Measurements from ENCODE around the gene KDM3B. TPM values are rescaled to one million over a fixed set of nuclear protein-coding genes. Genes with fewer than 3 reads are reported as not detected.

The KDM3B gene, protein sequence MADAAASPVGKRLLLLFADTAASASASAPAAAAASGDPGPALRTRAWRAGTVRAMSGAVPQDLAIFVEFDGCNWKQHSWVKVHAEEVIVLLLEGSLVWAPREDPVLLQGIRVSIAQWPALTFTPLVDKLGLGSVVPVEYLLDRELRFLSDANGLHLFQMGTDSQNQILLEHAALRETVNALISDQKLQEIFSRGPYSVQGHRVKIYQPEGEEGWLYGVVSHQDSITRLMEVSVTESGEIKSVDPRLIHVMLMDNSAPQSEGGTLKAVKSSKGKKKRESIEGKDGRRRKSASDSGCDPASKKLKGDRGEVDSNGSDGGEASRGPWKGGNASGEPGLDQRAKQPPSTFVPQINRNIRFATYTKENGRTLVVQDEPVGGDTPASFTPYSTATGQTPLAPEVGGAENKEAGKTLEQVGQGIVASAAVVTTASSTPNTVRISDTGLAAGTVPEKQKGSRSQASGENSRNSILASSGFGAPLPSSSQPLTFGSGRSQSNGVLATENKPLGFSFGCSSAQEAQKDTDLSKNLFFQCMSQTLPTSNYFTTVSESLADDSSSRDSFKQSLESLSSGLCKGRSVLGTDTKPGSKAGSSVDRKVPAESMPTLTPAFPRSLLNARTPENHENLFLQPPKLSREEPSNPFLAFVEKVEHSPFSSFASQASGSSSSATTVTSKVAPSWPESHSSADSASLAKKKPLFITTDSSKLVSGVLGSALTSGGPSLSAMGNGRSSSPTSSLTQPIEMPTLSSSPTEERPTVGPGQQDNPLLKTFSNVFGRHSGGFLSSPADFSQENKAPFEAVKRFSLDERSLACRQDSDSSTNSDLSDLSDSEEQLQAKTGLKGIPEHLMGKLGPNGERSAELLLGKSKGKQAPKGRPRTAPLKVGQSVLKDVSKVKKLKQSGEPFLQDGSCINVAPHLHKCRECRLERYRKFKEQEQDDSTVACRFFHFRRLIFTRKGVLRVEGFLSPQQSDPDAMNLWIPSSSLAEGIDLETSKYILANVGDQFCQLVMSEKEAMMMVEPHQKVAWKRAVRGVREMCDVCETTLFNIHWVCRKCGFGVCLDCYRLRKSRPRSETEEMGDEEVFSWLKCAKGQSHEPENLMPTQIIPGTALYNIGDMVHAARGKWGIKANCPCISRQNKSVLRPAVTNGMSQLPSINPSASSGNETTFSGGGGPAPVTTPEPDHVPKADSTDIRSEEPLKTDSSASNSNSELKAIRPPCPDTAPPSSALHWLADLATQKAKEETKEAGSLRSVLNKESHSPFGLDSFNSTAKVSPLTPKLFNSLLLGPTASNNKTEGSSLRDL (N-terminal part only)
- 28.8 and 32.4 TPM in 2 replicates for total RNA-seq

GRCh38 chr5:138352071-138352721 is at the start of gene KDM3B:
TSS of gene KDM3B (plus strand) at chr5:138352685. CDS start at chr5:138352796, 111 bp downstream.

DNA sequence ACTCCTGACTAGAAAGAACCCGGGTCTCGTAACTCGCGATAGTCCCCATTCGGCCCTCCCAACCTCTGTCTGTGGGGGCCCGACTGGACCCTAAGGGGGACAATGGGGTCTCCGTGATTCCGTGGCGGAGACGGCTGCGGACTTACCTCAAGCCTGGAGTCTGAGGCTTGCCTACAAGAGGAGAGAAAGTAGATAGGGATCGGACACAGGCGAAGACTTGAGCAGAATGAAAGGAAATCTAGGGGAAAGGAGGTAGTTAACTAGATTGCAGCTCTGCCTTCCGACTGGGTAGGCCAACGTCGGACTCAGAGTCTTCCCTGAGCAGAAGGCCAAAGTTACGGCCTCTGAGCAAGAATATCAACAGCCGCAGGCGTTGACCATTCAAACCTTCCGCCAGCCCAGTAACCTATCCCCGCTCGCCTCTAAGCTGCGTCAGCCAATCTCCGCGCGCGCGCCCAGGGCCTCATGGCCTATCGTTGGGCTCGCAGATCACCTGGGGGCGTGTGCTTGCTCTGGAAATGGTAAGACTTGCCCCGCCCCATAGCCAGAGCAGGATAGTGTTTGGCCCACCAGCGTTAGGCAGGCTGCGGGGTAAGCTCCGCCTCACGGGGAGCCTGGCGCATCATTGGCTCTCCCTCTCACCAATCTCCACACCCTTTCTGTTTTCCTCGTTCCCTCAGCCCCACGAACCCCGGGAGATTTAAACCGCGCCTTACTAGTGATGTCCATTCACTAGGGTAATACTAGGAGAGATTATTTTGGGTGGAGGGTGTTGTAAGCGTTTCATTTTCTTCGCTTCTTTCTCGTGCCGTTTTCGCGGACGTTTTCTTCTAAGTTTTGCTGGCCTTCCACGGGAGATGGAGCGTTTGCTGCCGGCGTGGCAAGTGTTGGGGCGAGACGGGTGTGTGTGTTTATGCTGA is 20.8 kb upstream of the KDM3B start, which contains the start of gene CDC25C:
TSS of gene CDC25C (minus strand) at position 356 of the 920 bp plus-strand sequence. CDS start 624 bp downstream, outside the sequence.

GRCh38 chr5:138337685-138338410 is 14.6 kb upstream of the KDM3B start, which contains the start of gene FAM53C:
TSS of gene FAM53C (plus strand) at chr5:138338266. CDS start at chr5:138341336, 3,070 bp downstream.

GRCh38 chr5:138438724-138439476 is 86.4 kb downstream of the KDM3B start, which contains the start of gene REEP2:
TSS of gene REEP2 (plus strand) at chr5:138439057. CDS start at chr5:138439209, 152 bp downstream.

GRCh38 chr5:138465261-138466124 is 113.0 kb downstream of the KDM3B start, which contains the start of gene EGR1:
TSS of gene EGR1 (plus strand) at chr5:138465479. CDS start at chr5:138465762, 283 bp downstream.

Other genes starting within 250 kb of the KDM3B start
- 0.77 and 1.7 TPM in 2 replicates for gene NME5, start 213.3 kb upstream of the KDM3B start, total RNA-seq
- 25.7 and 36.0 TPM in 2 replicates for gene BRD8, start 174.1 kb upstream of the KDM3B start, total RNA-seq
- 8.7 and 86.5 TPM in 2 replicates for gene KIF20A, start 173.6 kb upstream of the KDM3B start, total RNA-seq
- 24.2 and 28.9 TPM in 2 replicates for gene CDC23, start 139.4 kb upstream of the KDM3B start, total RNA-seq
- not detected in 2 replicates for gene GFRA3, start 78.1 kb upstream of the KDM3B start, total RNA-seq
- gene CDC25C, start 20.9 kb upstream of the KDM3B start, total RNA-seq: 1.1 and 9.0 TPM in 2 replicates
- 22.8 and 25.9 TPM in 2 replicates for gene FAM53C, start 14.4 kb upstream of the KDM3B start, total RNA-seq
- gene REEP2, start 86.4 kb downstream of the KDM3B start, total RNA-seq: 7.5 and 9.3 TPM in 2 replicates
- gene EGR1, start 112.8 kb downstream of the KDM3B start, total RNA-seq: 2.3 and 3.3 TPM in 2 replicates
- gene ETF1, start 190.6 kb downstream of the KDM3B start, total RNA-seq: 146 and 179 TPM in 2 replicates
- 438 TPM in 2 replicates for gene HSPA9, start 222.7 kb downstream of the KDM3B start, total RNA-seq